IPS DF 6.9 (cell line): Measurements from ENCODE around the gene ACY1.

Source experiments
- DNase-seq: peaks from one replicate; pipeline ENCODE4 v3.0.0-alpha.2; 2013; ENCODE audit warnings: low read depth, low spot score
- H3K27ac ChIP-seq: one replicate; pipeline ENCODE4 v1.5.1; 2013; ENCODE audit warnings: low read length, control low read depth
- H3K27me3 ChIP-seq: 2 replicates; pipeline ENCODE4 v1.6.1; 2013; ENCODE audit warnings: mild to moderate bottlenecking, low read length; ENCODE audit not compliant: control insufficient read depth, insufficient read depth
- H3K36me3 ChIP-seq: 2 replicates; pipeline ENCODE4 v1.6.1; 2013; ENCODE audit warnings: low read length; ENCODE audit not compliant: control insufficient read depth, insufficient read depth
- H3K4me1 ChIP-seq: 2 replicates; pipeline ENCODE4 v1.6.1; 2013; ENCODE audit warnings: low read length; ENCODE audit not compliant: control insufficient read depth, insufficient read depth
- H3K4me3 ChIP-seq: 2 replicates; pipeline ENCODE4 v1.5.1; 2013; ENCODE audit warnings: mild to moderate bottlenecking, low read length
- H3K9me3 ChIP-seq: 2 replicates; pipeline ENCODE4 v1.6.1; 2013; ENCODE audit warnings: low read length, inconsistent platforms; ENCODE audit not compliant: control insufficient read depth, insufficient read depth
- WGBS: extraction: QIAGEN DNeasy Blood & Tissue Kit; methylation state at CpG from one replicate; pipeline ENCODE4 v1.1.7; 2013; ENCODE audit warnings: mixed read lengths, missing lambda C conversion rate; ENCODE audit not compliant: insufficient read length, insufficient coverage; 5-methylcytosine and 5-hydroxymethylcytosine counted together

The ACY1 gene

GRCh38 chr3:52006820-52007133 lies 23.4 kb downstream of the ACY1 start:
- no CpG with 5 or more reads among the region's 6 CpGs for WGBS
- no peak overlapping the region for H3K4me3 ChIP-seq
- no peaks in the 10 kb centered on the region for H3K9me3 ChIP-seq
- H3K4me1 ChIP-seq: peaks cover 12% of the 10 kb centered on the region
- no peaks in the 10 kb centered on the region for H3K36me3 ChIP-seq
- no peak for DNase-seq
- H3K27me3 ChIP-seq: no peaks in the 10 kb centered on the region
- H3K27ac ChIP-seq: no peak overlapping the region

GRCh38 chr3:52007291-52007690 lies 24.0 kb downstream of the ACY1 start:
- Histone ChIP-seq H3K36me3 (no peaks in the 10 kb centered on the region), H3K9me3 (no peaks in the 10 kb centered on the region), H3K27me3 (no peaks in the 10 kb centered on the region), H3K27ac (no peak overlapping the region), H3K4me1 (peaks cover 12% of the 10 kb centered on the region), H3K4me3 (no peak overlapping the region)
- DNase-seq: no peak
- WGBS: no CpG with 5 or more reads among the region's 4 CpGs

DNA sequence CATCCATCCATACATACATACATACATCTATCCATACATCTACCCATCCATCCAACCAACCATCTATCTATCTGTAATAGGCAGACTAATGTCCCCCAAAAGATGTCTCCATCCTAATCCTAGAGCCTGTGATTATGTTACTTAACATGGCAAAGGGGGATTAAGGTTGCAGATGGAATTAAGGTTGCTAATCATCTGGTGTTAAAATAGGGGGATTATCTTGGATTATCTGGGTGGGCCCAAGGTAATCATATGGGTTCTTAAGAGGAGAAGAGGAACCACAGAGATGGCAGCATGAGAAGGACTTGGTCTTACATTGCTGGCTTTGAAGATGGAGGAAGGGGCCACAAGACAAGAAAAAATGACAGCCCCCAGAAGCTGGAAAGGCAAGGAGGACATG lies 27.1 kb downstream of the ACY1 start:
- Histone ChIP-seq H3K27ac (no peak overlapping the region), H3K4me1 (peaks cover 6% of the 10 kb centered on the region), H3K27me3 (no peaks in the 10 kb centered on the region), H3K4me3 (no peak overlapping the region), H3K36me3 (no peaks in the 10 kb centered on the region), H3K9me3 (no peaks in the 10 kb centered on the region)
- no peak for DNase-seq

- Histone ChIP-seq H3K27me3 (no peaks in the 10 kb centered on the region), H3K9me3 (no peaks in the 10 kb centered on the region), H3K27ac (no peak overlapping the region), H3K4me1 (no peaks in the 10 kb centered on the region), H3K36me3 (no peaks in the 10 kb centered on the region), H3K4me3 (no peak overlapping the region)
- WGBS: no CpG with 5 or more reads among the region's 7 CpGs
- no peak for DNase-seq
These were observed 29.4 kb downstream of the ACY1 start for GRCh38 chr3:52012699-52013098.

DNA sequence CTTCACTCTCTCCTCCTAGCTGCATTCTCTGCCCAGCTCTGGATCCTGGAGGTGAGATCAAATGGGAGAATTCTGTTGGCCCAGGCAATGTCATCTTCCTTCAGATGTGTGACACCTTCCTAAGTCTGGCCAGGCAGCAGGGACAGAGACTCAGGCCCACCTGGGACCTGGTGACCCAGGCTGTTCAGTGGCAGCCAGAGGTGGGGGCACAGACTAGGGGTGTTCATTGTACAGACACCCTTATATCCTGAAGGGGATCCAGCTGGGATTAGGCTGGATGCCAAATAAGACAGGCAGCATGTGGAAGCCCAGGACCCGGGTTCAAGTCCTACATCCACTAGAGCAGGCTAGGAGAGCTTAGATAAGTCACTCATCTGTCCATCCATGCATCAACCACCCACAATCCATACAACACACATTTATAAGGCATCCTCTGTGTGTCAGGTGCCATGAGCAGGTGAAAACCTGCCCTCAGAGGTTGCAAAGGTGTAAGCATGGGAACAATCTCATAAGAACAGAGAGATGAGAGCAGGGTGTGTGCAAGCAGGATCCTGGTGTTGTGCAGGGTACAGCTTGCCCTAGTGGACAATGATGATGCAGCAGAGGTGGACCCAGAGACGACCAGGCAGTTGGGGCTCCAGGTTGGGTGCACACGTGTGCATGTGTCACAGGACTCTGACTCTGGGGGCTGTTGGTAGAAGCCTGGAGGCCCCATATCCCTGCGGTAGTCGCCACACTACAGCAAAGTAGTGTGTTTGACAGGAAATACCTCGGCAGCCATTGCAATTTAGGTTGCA lies 30.7 kb downstream of the ACY1 start:
- H3K36me3 ChIP-seq: no peaks in the 10 kb centered on the region
- H3K4me3 ChIP-seq: no peak overlapping the region
- H3K27ac ChIP-seq: no peak overlapping the region
- H3K27me3 ChIP-seq: no peaks in the 10 kb centered on the region
- no peaks in the 10 kb centered on the region for H3K9me3 ChIP-seq
- no peaks in the 10 kb centered on the region for H3K4me1 ChIP-seq
- no CpG with 5 or more reads among the region's 6 CpGs for WGBS
- no peak for DNase-seq

DNA sequence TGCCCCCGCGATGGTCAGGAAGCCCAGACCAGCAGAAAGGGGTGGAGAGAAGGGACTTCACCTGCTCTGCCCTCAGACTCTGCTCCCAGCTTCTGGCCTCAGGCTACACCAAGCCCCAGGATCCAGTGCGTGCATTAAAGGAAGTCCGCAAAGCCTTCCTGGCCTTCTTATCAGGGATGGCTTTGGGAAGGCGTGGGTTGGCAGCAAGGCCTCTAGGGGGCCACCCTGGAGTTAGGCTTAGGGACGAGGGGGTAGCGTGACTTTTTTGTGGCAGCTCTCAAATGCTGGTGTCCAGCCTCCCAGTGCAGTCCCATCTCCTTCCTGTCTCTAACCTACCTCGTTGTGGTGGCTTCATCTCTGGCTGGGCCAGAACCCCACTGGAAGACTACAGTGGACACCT lies 31.3 kb downstream of the ACY1 start:
- Histone ChIP-seq H3K4me3 (no peak overlapping the region), H3K9me3 (no peaks in the 10 kb centered on the region), H3K4me1 (no peaks in the 10 kb centered on the region), H3K36me3 (no peaks in the 10 kb centered on the region), H3K27ac (no peak overlapping the region), H3K27me3 (no peaks in the 10 kb centered on the region)
- no CpG with 5 or more reads among the region's 8 CpGs for WGBS
- DNase-seq: no peak

DNA sequence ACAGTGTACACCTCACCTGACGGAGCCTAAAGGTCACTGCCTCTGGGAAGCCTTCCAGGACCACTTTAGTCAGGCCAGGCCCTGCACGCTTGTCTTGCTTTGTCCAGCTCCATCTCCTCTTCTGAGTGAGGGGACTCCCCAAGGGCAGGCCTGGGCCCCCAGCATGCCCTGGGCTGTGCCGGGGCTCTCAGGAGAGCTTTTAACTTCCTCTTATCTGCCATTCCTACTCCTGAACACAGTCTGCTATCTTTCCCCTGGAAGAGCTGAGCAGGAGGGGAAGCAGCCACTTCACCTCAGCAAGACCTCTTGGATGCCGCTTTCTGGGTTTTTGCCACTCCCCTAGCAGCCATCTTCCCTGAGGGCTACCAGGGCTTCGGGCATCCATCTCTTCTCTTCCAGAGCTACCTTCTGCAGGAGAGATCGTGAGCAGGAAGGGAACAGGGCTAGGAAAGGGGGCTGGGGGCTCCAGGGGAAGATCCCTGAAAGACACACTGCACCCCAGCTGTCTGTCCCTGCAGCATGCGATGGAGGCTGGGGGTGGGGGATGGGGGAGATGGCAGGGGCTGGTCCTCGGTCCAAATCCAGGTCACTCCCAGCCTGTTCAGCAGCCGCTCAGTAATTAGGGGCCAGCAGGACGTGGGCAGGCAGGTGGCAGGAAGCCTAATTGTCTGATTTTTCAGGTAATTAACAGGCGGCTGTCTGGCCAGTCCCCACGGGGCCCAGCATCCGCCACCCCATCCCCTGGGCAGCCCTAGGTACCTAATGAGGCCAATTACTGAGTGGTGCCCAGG lies 32.3 kb downstream of the ACY1 start:
- WGBS: no CpG with 5 or more reads among the region's 13 CpGs
- H3K27me3 ChIP-seq: no peaks in the 10 kb centered on the region
- H3K4me3 ChIP-seq: no peak overlapping the region
- no peaks in the 10 kb centered on the region for H3K36me3 ChIP-seq
- H3K27ac ChIP-seq: no peak overlapping the region
- H3K9me3 ChIP-seq: no peaks in the 10 kb centered on the region
- DNase-seq: no peak
- H3K4me1 ChIP-seq: no peaks in the 10 kb centered on the region

DNA sequence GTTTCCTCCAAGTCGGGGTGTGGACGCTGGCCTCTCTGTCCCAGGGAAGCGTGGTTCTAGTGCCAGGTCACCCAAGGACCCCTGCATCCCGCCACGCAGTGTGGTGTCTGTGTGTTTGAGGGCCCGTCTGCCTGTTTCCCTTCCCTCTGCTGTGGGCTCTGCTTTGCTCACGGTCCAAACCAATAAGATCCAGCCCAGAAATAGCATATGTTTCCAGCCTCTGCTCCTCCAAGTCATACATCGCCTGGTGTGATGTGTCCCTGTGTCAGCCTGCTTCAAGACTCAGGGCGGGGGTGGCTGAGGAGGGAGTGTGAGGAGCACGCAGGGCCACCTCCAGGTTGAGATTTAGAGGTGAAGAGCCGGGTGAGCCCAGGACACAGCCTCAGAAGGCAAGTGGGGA lies 34.3 kb downstream of the ACY1 start:
- no peaks in the 10 kb centered on the region for H3K4me1 ChIP-seq

DNA sequence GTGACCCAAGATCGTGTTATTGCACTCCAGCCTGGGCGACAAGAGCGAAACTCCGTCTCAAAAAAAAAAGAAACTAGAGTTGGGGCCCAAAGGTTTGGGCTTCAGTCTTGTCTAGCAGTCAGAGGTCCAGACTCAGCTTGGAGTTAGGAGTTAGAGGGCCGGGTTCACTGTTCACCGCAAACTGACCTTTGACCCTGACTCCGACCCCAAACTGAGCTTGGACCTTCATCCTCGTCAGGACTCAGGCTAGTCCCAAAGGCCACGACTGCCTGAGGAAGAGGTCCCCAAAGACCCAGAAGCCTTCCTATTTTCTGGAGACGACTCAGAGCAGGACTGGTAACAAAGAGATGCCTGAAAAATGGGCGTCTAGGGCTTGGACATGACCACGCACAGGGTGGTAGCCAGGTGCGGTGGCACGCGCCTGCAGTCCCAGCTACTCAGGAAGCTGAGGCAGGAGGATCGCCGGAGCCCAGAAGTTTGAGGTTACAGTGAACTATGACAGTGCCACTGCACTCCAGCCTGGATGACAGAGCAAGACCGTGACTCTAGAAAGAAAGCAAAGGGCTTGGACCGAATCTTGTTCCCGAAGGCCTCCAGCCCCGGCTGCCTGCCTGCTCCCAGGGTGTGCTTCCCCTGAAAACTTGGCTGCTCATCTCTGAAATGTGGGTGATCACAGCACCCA lies 35.1 kb downstream of the ACY1 start:
- Histone ChIP-seq H3K9me3 (no peaks in the 10 kb centered on the region), H3K36me3 (no peaks in the 10 kb centered on the region), H3K27me3 (no peaks in the 10 kb centered on the region), H3K27ac (no peak overlapping the region), H3K4me3 (no peak overlapping the region), H3K4me1 (no peaks in the 10 kb centered on the region)
- WGBS: no CpG with 5 or more reads among the region's 21 CpGs
- DNase-seq: no peak

More for the DNA sequence above, 34.3 kb downstream of the ACY1 start:
- Histone ChIP-seq H3K27ac (no peak overlapping the region), H3K4me3 (no peak overlapping the region), H3K36me3 (no peaks in the 10 kb centered on the region), H3K9me3 (no peaks in the 10 kb centered on the region), H3K27me3 (no peaks in the 10 kb centered on the region)
- WGBS: no CpG with 5 or more reads among the region's 11 CpGs
- no peak for DNase-seq

GRCh38 chr3:52019352-52020080 lies 36.2 kb downstream of the ACY1 start:
- no CpG with 5 or more reads among the region's 17 CpGs for WGBS
- H3K4me3 ChIP-seq: no peak overlapping the region
- no peak for DNase-seq
- H3K9me3 ChIP-seq: no peaks in the 10 kb centered on the region
- H3K27ac ChIP-seq: no peak overlapping the region
- H3K4me1 ChIP-seq: no peaks in the 10 kb centered on the region
- no peaks in the 10 kb centered on the region for H3K36me3 ChIP-seq
- no peaks in the 10 kb centered on the region for H3K27me3 ChIP-seq
